Left hindlimb (tissue), 1 donor: ENCODE measurements around the gene HAGHL.
"Not testable (repeated sequence)": the region's sequence is repeated elsewhere in the genome, so short reads cannot be mapped to it uniquely, and the experiment has no call there.

ENCODE experiments used
- DNase-seq: peaks from one replicate; pipeline ENCODE4 v3.0.0-alpha.2; 2018

HAGHL gene

DNA sequence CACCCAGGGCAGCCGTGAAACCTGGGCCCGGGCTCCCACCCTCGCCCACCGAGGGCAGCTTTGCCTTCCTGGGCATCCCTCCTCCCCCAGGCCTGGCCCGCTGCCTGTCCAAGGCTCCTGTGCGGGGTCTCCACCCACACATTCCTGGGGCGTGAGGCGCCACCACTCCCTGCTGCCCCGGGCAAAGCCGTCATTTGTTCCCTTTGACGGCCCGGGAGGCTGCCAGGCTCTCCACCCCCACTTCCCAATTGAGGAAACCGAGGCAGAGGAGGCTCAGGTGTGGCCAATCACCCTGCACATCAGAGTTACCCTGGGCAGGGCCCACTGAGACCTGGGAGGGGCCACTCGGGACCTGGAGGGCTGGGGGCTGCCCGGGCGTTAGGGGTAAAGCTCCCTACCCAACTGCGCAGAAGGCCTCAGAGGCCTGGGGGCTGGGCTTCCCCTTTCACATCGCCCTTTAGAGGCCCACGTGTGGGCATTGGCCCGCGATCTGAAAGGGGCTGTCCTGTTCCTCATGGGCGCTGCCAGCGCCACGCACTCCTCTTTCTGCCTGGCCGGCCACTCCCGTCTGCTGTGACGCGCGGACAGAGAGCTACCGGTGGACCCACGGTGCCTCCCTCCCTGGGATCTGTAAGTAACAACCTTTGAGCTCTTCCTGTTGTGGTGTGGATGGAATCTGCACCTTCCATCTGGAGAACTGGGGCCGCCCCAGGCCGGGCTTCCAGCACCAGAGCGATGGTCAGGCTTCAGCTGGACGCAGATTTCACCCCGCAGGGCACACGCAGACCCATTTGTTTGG, 33.8 kb downstream of the HAGHL start, which contains the start of gene MSLN:
Gene MSLN (plus strand): TSS at position 190 of the 799 bp plus-strand sequence. CDS start 1,947 bp downstream, outside the sequence.
- DNase-seq, result peak; percentile 19

DNA sequence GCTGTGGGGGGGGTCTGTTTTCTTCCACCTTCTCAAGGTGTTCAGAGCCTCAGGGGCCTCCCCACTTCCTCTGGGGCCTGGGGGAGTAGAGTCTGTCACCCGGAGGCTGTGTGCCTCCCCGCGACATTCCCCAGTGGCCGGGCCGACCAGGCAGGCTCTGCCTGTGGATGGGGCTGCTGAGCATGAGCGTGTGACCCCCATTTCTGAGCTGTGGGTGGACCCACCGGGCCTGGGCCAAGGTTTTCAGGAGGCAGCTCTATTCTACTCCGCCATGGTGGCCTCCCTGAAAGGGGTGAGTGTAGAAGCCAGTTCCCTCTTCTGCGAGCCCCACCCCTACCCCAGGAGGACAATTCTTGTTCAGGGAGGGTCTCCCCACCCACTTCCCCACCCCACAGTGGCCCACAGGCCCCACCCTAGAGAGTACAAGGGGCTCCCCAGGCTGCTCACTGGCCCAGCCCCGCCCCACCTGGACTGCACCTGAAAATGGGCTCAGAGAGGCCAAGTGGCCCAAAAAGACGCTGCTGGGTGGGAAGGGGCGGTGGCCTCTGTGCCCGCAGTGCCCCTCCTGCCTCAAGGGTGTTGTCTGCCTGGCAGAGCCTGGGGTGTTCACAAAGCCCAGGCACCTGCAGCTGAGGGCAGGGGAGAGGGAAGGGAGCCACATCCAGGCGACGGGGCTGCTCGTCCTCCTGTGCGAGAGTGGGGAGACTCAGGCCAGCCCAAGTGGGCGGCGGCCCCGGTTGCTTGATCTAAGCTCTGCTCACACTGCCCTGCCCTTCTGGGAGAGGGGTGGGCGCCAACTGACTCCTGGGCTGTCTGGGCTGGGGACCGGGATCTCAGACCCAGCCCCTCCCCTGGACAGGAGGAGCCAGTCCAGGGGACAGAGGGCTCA, 35.0 kb downstream of the HAGHL start:
- DNase-seq, result peak; percentile 33

DNA sequence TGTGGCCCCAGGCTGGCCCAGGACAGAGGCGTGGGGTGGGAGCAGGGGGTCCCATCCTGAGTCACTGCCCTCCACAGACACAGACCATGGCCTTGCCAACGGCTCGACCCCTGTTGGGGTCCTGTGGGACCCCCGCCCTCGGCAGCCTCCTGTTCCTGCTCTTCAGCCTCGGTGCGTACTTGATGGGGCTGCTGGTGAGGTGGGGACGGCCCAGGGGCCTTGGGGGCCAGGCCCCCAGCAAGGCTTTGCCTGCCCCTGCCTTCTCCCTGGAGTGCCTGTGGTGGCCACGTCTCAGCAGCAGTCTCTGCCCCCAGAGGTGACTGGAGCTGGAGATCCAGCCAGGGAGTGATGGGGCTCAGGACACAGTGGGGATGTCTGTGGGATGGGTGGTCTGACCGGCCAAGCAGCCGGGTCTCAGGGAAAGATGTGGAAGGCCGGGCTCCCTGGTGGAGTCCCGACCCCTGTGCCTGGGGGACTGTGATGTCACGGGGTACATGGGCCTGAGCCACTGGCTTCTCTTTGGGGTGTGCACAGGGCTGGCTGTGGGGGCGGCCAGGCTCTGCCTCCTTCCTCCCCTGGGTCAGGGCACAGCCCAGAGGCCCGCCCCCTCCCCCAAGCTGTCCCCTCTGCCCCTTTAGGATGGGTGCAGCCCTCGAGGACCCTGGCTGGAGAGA, 35.8 kb downstream of the HAGHL start:
- no peak for DNase-seq

DNA sequence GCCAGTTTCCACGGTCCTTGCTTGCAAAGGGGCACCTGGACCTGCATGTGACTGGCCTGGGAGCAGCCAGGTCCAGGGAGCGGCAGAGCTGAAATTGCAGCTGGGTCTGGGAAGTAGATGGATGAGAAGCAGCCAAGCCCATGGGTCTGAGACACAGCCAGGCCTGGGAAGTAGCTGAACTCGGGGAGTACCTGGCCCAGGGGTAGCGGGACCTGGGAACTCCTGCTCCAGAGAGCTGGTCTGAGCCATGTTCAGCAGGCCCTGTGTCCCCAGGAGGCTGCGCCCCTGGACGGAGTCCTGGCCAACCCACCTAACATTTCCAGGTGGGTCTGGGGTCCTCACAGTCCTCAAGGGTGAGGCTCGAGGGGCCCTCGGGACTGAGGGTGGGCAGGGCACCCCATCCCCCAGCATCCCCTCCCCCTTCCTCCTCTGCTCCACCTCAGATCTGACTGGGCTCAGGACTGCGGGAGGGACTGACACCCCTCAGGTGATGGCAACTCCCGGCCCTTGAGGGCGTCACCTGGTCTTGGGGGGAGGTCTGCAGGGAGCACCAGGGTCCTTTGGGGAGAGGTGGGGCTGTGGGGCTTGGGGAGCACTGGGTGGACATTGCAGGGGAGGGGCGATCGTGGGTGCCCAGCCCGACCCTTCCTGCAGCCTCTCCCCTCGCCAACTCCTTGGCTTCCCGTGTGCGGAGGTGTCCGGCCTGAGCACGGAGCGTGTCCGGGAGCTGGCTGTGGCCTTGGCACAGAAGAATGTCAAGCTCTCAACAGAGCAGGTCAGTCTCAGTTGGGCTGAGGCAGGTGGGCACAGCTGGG, 36.7 kb downstream of the HAGHL start:
- DNase-seq, result peak; percentile 30

DNA sequence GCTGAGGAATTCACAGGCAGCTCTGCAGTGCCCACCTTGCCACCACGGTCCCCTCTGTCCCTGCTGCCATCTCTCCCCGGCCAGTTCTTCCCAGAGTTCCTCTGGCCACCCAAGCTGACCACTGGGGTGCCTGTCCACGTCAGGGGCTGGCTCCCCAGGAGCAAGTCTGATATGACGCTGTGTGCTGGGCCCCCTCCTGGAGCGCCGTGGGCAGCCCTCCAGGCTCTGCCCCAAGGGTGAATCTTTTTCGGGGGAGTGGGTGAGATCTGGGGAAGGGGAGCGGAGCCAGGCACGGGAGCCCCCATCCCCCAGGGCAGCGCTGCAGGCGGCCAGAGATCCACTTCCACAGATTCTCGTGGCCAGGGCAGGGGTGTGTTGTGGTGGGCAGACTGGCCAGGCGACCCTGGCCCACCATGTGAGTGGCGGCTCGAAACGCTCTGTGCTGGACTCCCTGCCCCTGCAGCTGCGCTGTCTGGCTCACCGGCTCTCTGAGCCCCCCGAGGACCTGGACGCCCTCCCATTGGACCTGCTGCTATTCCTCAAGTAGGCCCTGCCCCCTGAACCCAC, 37.4 kb downstream of the HAGHL start:
- DNase-seq, result no peak

DNA sequence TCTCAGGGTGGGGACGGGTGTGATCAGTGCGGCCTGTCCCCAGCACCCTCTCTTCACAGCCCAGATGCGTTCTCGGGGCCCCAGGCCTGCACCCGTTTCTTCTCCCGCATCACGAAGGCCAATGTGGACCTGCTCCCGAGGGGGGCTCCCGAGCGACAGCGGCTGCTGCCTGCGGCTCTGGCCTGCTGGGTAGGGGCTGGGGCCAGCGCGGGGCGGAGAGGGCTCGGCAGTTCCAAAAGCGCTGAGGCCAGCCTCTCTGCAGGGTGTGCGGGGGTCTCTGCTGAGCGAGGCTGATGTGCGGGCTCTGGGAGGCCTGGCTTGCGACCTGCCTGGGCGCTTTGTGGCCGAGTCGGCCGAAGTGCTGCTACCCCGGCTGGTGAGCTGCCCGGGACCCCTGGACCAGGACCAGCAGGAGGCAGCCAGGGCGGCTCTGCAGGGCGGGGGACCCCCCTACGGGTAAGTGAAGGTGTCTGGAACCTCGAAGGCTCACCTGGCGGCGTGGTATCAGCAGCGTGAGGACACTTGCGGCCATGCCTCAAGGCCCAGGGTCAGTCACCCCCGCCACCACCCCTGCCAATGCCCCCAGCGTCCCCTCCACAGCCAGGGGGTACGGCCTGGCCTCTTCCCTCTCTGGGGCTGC, 38.1 kb downstream of the HAGHL start:
- peak; percentile 25 for DNase-seq

DNA sequence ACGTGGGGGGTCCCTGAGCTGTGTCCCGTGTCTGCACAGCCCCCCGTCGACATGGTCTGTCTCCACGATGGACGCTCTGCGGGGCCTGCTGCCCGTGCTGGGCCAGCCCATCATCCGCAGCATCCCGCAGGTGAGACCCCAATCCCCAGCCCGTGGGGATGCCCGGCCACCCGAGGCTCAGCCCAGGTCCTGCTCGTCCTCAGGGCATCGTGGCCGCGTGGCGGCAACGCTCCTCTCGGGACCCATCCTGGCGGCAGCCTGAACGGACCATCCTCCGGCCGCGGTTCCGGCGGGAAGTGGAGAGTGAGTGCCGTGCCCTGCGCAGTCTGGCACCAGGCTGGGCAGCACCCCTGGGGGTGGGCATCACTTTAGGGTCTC, 38.6 kb downstream of the HAGHL start:
- DNase-seq, result peak; percentile 28

DNA sequence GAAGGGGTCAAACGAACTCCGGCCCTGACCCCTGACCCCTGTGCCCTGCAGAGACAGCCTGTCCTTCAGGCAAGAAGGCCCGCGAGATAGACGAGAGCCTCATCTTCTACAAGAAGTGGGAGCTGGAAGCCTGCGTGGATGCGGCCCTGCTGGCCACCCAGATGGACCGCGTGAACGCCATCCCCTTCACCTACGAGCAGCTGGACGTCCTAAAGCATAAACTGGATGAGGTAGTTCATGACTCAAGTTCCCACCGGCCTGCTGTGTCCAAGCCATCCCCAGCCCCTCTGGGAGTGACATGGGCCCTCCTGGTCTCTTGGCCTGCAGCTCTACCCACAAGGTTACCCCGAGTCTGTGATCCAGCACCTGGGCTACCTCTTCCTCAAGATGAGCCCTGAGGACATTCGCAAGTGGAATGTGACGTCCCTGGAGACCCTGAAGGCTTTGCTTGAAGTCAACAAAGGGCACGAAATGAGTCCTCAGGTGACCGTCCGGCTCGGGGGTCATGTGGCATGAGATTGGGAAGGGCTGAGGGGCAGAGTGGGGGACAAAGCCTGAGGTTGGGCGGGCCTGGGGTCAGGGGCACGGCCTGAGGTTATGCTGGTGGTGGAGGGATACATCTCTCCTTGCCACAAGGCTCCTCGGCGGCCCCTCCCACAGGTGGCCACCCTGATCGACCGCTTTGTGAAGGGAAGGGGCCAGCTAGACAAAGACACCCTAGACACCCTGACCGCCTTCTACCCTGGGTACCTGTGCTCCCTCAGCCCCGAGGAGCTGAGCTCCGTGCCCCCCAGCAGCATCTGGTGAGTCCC, 39.3 kb downstream of the HAGHL start:
- DNase-seq, result peak; percentile 17

DNA sequence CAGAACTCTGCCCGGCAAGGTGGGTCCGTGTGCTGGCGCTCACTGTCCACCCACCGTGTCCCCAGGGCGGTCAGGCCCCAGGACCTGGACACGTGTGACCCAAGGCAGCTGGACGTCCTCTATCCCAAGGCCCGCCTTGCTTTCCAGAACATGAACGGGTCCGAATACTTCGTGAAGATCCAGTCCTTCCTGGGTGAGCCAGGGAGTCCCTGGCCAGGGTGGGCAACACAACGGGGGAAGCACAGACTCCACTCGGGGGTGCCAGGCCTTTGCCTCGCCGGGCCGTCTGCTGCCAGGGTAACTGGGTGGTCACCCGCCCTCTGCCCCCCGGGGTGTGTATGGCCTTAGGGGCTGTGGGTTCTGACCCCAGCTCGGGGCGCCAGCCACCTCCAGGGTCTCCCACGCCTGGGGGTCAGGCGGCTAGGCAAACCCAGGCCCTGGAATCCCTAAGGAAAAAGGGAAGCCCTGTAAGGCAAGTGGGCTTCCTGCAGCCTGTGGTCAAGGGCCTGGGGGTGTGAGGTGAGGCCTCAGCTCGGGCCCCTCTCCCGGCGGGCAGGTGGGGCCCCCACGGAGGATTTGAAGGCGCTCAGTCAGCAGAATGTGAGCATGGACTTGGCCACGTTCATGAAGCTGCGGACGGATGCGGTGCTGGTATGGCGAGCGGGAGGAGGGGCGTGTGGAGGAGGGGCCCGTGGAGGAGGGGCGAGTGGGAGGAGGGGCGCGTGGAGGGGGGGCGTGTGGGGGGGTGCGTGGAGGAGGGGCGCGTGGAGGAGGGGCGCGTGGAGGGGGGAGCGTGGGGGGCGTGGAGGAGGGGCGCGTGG, 40.1 kb downstream of the HAGHL start:
- DNase-seq, result peak; percentile 29

DNA sequence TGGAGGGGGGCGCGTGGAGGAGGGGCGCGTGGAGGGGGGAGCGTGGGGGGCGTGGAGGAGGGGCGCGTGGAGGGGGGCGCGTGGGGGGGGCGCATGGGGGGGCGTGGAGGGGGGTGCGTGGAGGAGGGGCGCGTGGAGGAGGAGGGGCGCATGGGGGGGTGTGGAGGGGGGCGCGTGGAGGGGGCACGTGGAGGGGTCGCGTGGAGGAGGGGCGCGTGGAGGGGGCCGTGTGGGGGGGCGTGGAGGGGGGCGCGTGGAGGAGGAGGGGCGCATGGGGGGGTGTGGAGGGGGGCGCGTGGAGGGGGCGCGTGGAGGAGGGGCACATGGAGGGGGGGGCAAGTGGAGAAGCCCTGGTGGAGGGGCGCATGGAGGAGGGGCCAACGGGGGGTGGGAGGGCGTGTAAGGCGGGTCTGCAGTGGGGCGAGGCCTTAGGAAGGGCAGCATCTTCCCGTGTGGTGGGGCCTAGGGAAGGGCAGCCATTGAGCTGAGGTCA, 40.9 kb downstream of the HAGHL start:
- DNase-seq, result peak; percentile 27

DNA sequence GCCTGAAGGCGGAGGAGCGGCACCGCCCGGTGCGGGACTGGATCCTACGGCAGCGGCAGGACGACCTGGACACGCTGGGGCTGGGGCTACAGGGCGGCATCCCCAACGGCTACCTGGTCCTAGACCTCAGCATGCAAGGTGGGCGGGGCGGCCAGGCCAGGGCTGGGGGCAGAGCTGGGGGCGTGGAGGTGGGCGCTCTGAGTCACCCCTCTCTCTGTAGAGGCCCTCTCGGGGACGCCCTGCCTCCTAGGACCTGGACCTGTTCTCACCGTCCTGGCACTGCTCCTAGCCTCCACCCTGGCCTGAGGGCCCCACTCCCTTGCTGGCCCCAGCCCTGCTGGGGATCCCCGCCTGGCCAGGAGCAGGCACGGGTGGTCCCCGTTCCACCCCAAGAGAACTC, 41.5 kb downstream of the HAGHL start:
- peak; percentile 27 for DNase-seq

DNA sequence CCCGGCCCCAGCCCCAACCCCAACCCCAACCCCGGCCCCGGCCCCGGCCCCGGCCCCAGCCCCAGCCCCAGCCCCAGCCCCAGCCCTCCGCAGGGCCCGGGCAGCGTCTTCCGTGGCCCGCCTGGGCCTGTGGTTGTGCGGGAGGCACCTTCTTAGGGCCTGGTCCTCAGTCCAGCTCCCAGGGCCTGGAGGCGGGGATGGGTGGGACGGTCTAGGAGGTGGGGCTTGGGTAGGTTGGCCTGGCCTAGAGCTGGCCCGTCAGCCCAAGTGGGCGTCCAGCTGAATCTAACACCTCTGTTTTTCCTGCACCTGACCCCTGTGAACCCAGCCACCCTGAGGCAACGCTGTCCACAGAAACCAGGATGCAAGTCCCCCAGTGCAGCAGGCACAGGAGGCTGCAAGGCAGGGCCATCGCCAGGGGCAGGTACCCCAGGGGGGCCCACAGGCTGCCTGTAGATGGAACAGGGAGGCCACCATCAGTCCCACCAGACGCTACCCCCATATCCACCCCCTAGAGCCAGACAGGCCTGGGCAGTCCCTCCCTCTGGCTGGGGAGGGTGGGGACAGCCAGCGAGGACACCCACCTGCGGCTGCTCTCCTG, 42.4 kb downstream of the HAGHL start:
- peak; percentile 30 for DNase-seq

DNA sequence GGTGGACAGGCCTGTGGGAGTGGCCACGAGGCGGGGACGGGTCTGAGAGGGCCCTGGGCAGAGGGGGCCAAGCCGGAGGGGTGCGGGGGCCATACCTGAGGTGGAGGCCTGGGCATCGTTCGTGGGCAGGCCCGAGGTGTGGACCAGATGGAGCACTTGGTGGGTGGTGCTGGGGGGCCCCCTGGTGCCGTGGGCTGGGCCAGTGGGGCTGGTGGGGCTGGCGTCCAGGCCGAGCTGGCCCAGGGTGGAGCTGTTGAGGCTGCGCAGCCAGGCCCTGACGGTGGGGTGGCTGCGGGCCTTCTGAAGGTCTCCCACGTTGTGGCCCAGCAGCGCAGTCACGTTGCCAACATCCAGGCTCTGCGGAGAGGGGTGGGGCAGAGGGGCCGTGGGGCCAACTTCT, 43.0 kb downstream of the HAGHL start:
- DNase-seq, result peak; percentile 9

DNA sequence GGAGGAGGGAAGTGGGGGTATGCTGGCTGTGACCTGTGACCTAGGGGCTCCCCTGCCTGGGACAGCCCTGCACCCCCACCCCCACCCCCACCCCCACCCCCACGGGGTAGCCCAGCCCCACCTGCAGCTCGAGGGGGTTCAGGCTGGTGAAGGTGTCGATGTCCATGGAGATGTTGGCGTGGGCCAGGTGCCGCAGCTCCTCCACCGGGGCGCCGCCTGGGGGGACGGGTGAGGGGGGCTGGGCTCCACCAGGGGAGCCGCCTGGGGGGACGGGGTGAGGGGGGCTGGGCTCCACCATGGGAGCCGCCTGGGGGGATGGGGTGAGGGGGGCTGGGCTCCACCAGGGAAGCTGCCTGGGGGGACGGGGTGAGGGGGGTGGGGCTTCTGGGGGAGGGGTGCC, 43.5 kb downstream of the HAGHL start:
- DNase-seq, result peak; percentile 19

DNA sequence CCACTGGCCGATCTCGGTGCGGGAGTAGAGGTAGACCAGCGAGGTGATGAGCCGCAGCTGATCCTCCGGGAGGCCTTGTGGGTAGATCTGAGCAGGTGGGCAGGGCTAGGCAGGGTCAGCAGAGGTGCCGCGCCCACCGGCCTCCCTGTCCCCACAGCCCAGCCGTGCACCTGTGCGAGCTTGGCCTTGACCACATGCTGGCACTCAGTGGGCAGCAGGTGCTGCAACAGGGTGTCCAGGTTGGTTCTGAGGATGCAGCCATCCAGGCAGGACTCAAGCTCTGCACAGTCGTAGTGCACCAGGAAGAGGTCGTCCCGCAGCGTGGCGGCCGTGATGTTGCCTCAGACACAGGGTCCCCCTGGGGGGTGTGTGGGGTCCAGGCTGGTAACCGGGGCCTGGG, 46.1 kb downstream of the HAGHL start:
- DNase-seq, result peak; percentile 24

DNA sequence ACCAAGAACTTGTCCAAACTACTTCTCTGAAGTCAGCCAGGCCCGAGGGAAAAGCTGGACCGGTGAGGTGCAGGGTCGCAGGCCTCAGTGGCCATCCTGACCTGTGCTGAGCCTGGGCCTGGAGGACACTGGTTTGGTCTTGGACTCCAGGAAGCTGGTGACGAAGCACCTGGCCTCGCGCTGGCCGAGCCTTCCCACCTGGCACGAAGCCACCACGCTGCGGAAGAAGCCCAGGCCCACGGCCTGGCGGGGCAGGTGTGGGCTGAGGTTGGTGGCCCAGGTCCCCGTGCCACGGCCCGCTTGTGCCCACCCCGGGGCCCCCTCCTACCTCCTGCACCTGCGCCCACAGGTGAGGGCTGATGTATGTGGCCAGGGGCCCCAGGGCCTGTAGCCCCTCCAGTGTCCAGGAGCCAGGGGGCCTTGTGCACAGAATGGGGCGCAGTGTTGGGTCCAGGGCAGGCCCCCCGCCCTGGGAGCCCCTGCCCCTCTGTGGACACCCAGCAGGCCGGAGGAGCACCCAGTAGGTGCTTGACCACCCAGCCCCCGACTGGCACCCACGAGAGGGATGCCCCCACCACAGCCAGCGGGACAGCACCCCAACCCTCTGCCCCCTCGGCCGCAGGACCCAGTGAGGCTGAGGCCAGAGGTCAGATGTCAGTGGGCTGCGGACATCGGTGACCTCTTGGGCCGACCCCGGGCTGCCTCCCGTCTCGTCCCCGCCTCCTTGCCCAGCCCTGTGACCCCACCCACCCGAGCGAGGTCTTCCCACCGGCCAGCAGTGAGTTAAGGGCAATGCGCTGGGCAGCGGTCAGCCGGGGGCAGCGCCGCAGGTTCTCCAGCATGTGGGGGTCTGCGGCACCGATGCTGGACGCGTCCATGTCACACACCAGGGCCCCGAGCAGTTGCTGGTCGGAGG, 47.4 kb downstream of the HAGHL start:
- no peak for DNase-seq

DNA sequence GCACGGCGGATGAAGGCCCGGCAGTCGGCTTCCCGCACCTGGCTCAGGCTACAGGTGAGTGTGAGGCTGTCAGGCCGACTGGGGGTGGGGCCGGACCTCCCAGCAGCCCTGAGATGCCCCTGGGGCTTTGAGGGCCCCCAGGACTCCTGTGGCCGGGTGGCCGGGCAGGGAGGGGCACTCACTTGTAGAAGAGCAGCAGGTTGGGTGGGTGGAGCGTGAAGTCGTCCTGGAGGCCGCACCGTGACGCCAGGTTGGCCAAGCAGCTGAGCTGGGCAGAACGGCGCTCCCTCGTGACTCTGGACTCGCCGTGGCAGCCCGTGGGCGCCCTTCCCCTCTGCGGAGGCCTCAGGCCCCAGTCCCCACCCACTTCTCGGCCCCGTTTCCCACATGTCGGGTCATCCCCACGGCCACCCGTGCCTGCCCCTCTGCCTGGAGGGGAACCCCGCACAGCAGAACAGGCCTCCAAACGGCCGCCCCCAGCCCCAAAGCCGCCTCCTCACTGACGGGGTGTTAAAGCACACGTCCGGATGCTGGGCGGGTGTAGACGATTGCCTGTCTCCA, 48.4 kb downstream of the HAGHL start:
- no peak for DNase-seq

DNA sequence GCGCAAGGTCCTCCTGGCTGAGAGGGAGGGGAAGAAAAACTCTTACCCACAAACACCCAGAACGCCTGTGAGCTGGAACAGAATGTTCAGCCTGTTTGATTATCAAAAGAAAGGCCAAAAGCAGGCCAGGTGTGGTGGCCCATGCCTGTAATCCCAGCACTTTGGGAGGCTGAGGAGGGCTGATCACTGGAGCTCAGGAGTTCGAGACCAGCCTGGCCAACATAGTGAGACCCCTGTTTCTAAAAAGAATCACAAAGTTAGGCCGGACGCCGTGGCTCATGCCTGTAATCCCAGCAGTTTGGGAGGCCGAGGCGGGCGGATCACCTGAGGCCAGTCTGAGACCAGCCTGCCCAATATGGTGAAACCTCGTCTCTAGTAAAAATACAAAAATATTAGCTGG, 49.4 kb downstream of the HAGHL start:
- DNase-seq, result not testable (repeated sequence)
